Lower leg skin (tissue), 3 donors: ENCODE measurements around the gene TKT.

Experiments
- POLR2A ChIP-seq, 2 donors: fragments of 450-650 bp; IDR thresholded peaks; one replicate each; pipeline ENCODE4 v1.6.1; 2016 to 2017; ENCODE audit warnings: antibody characterized with exemption in 2 of 2, mild to moderate bottlenecking in 1 of 2, moderate library complexity in 1 of 2
- TF ChIP-seq, protein P1 (sequence below), 3 donors: fragments of 450-650 bp; IDR thresholded peaks; one replicate each; pipeline ENCODE4 v1.5.1; 2016; ENCODE audit warnings: antibody characterized with exemption in 3 of 3, mild to moderate bottlenecking in 3 of 3, moderate library complexity in 2 of 3

DNA sequence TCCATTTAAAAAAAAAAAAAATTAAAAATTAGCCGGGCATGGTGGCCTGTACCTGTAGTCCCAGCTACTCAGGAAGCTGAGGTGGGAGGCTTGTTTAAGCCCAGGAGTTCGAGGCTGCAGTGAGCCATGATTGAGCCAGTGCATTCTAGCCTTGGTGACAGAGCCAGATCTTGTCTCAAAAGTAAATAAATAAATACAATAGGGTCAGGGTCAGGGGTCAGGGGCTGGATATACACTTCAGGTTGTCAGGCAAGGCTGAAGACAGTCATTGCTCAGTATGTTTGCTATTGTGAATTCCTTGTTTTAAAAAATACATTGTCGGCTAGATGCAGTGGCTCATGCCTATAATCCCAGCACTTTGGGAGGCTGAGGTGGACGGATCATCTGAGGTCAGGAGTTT is 8.1 kb upstream of the TKT start:
- TF ChIP-seq, protein P1, sequence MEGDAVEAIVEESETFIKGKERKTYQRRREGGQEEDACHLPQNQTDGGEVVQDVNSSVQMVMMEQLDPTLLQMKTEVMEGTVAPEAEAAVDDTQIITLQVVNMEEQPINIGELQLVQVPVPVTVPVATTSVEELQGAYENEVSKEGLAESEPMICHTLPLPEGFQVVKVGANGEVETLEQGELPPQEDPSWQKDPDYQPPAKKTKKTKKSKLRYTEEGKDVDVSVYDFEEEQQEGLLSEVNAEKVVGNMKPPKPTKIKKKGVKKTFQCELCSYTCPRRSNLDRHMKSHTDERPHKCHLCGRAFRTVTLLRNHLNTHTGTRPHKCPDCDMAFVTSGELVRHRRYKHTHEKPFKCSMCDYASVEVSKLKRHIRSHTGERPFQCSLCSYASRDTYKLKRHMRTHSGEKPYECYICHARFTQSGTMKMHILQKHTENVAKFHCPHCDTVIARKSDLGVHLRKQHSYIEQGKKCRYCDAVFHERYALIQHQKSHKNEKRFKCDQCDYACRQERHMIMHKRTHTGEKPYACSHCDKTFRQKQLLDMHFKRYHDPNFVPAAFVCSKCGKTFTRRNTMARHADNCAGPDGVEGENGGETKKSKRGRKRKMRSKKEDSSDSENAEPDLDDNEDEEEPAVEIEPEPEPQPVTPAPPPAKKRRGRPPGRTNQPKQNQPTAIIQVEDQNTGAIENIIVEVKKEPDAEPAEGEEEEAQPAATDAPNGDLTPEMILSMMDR (IDR thresholded peaks at IDR 0.05): no peak
- no peak for TF ChIP-seq POLR2A (IDR thresholded peaks at IDR 0.05)
